Stomach (tissue), 9 donors: ENCODE data around the gene NAPB. TPM values are rescaled to one million over a fixed set of nuclear protein-coding genes. Genes with fewer than 3 reads are reported as not detected.

Experiments used
- DNase-seq, 2 donors: peaks; one replicate each; pipeline versions ENCODE4 v3.0.0 to v3.0.0-alpha.2; 2013 to 2019
- H3K27ac ChIP-seq, 5 donors: fragments of 200-600 bp in 4 of 5; sonication (generic) in 4 of 5; one replicate each; pipeline ENCODE4 v1.5.1; 2013 to 2019; ENCODE audit warnings: mild to moderate bottlenecking in 1 of 5, moderate library complexity in 1 of 5
- H3K27me3 ChIP-seq, 3 donors: fragments of 200-600 bp; sonication (generic); one replicate each; pipeline ENCODE4 v1.5.1; 2017 to 2019; ENCODE audit warnings: mixed run types in 1 of 3
- H3K36me3 ChIP-seq, 4 donors: fragments of 200-600 bp; sonication (generic); 1 replicate in 3 of 4; 2 replicates in 1 of 4; pipeline ENCODE4 v1.5.1; 2016 to 2019
- H3K4me1 ChIP-seq, 4 donors: fragments of 200-600 bp; sonication (generic); one replicate each; pipeline ENCODE4 v1.5.1; 2016 to 2019
- H3K4me3 ChIP-seq, 4 donors: fragments of 200-600 bp; sonication (generic) in 3 of 4; one replicate each; pipeline ENCODE4 v1.5.1; 2016 to 2019; ENCODE audit warnings: mild to moderate bottlenecking in 1 of 4
- H3K9me3 ChIP-seq, 4 donors: fragments of 200-600 bp; sonication (generic); one replicate each; pipeline ENCODE4 v1.5.1; 2016 to 2019
- EP300 ChIP-seq: sonication (generic); formaldehyde crosslinking; IDR thresholded peaks from one replicate; pipeline ENCODE4 v1.6.1; 2017; ENCODE audit warnings: antibody characterized with exemption
- POLR2A ChIP-seq, 4 donors: fragments of 450-650 bp; IDR thresholded peaks; one replicate each; pipeline ENCODE4 v1.6.1; 2016; ENCODE audit warnings: antibody characterized with exemption in 4 of 4, control low read depth in 2 of 4, mild to moderate bottlenecking in 1 of 4, moderate library complexity in 1 of 4
- POLR2AphosphoS5 ChIP-seq, 3 donors: sonication (generic); formaldehyde crosslinking; IDR thresholded peaks; one replicate each; pipeline ENCODE4 v1.6.1; 2016; ENCODE audit warnings: antibody characterized with exemption in 3 of 3
- WGBS, 5 donors: extraction: QIAGEN DNeasy Blood & Tissue Kit in 3 of 5; methylation state at CpG; one replicate each; pipeline versions ENCODE4 v1.1.5 to v1.1.7; 2013 to 2018; 5-methylcytosine and 5-hydroxymethylcytosine counted together
- intact Hi-C: fragments of 100-400 bp; cut with DNase I; formaldehyde crosslinking; loops from one replicate; pipeline ENCODE4 v1.15.1; 2023; ENCODE audit warnings: low total_unique reads
- polyA plus RNA-seq, 3 donors: library from polyadenylated mRNA; stranded (reverse); fragments of 200-250 nt; gene quantifications; one replicate each; pipeline ENCODE4 v1.2.3, GENCODE V29; 2013
- total RNA-seq, 5 donors: library from RNA; depleted of rRNA; stranded (reverse); fragments of >200 nt; gene quantifications; one replicate each; pipeline versions ENCODE4 v1.1.0 to v1.2.3, GENCODE V29; 2014 to 2016
- TF ChIP-seq, protein P1 (sequence below), 7 experiments: fragments of 450-650 bp in 4 of 7; fragments of 200-600 bp in 3 of 7; sonication (generic) in 3 of 7; IDR thresholded peaks; one replicate each; pipeline ENCODE4 v1.5.1; 2016 to 2019; ENCODE audit warnings: antibody characterized with exemption in 7 of 7, control low read depth in 2 of 7, mild to moderate bottlenecking in 1 of 7
- donor health status: healthy with polysubstance abuse.
- donor health status: Bipolar disorder and iron deficiency.
- donor health status: healthy.

Gene NAPB
- total and polyA plus RNA-seq, 8 donors, result 0.58 to 33.5 (median 5.8) TPM

DNA sequence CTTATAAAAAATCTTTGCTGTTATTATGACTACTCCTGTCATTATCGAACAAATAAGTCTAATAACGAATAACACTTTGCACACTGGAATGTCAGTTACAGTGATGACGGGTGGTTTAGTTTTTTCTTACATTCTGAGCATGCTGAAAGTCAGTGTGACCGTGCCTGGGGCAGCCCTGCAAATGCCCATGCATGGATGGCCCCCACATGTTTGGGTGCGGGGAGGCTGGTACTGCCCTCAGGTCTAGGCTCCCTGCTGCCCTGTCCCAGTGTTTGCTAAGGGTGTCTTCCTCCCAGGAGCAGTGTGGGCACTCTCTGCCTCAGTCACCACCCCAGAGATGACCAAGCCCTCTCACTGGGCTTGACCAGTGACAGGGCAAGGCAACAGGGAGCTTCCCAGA is 21.1 kb upstream of the NAPB start:
- TF ChIP-seq POLR2AphosphoS5 (IDR thresholded peaks at IDR 0.05) (no peak), EP300 (no peak), POLR2A (IDR thresholded peaks at IDR 0.05) (no peak)
- TF ChIP-seq, protein P1, sequence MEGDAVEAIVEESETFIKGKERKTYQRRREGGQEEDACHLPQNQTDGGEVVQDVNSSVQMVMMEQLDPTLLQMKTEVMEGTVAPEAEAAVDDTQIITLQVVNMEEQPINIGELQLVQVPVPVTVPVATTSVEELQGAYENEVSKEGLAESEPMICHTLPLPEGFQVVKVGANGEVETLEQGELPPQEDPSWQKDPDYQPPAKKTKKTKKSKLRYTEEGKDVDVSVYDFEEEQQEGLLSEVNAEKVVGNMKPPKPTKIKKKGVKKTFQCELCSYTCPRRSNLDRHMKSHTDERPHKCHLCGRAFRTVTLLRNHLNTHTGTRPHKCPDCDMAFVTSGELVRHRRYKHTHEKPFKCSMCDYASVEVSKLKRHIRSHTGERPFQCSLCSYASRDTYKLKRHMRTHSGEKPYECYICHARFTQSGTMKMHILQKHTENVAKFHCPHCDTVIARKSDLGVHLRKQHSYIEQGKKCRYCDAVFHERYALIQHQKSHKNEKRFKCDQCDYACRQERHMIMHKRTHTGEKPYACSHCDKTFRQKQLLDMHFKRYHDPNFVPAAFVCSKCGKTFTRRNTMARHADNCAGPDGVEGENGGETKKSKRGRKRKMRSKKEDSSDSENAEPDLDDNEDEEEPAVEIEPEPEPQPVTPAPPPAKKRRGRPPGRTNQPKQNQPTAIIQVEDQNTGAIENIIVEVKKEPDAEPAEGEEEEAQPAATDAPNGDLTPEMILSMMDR (IDR thresholded peaks at IDR 0.05), result no peak
- intact Hi-C loops, result loop anchor here (10.0 kb wide), 1 partner anchor 162 kb away; the partner anchor contains the start of gene CST9
- H3K27me3 ChIP-seq, result no peaks in the 10 kb centered on the region
- no peaks in the 10 kb centered on the region for H3K36me3 ChIP-seq
- no peaks in the 10 kb centered on the region for H3K4me1 ChIP-seq
- 62 to 90% (median 80%) methylated on average over 5 of the region's 5 CpGs for WGBS, 5 donors
- no peak overlapping the region for H3K27ac ChIP-seq
- DNase-seq, result no peak
- H3K9me3 ChIP-seq, result no peaks in the 10 kb centered on the region
- no peak overlapping the region for H3K4me3 ChIP-seq

GRCh38 chr20:23441850-23442313 is 20.6 kb upstream of the NAPB start:
- Histone ChIP-seq H3K27me3 (no peaks in the 10 kb centered on the region), H3K36me3 (no peaks in the 10 kb centered on the region), H3K27ac (no peak overlapping the region), H3K4me1 (peaks cover 0 to 2% (median 0%) of the 10 kb centered on the region in 4 donors), H3K9me3 (no peaks in the 10 kb centered on the region), H3K4me3 (no peak overlapping the region)
- intact Hi-C loops, result loop anchor here (10.0 kb wide), 1 partner anchor 163 kb away; the partner anchor contains the start of gene CST9
- TF ChIP-seq POLR2AphosphoS5 (IDR thresholded peaks at IDR 0.05) (peak in 1 of 3 donors; percentile 13), EP300 (no peak)
- TF ChIP-seq, protein P1 (IDR thresholded peaks at IDR 0.05), result peak in 5 of 7 experiments; percentile 58 to 83 (median 81)
- peak; percentile 68 to 89 for DNase-seq
- 11 to 21% (median 14%) methylated on average over 8 of the region's 8 CpGs for WGBS, 5 donors

- H3K27ac ChIP-seq, result no peak overlapping the region
- no peaks in the 10 kb centered on the region for H3K36me3 ChIP-seq
- no peaks in the 10 kb centered on the region for H3K9me3 ChIP-seq
- TF ChIP-seq EP300 (no peak), POLR2AphosphoS5 (IDR thresholded peaks at IDR 0.05) (no peak), POLR2A (IDR thresholded peaks at IDR 0.05) (no peak)
- TF ChIP-seq, protein P1 (IDR thresholded peaks at IDR 0.05), result no peak
- H3K4me3 ChIP-seq, result no peak overlapping the region
- no peak for DNase-seq
- H3K27me3 ChIP-seq, result no peaks in the 10 kb centered on the region
- H3K4me1 ChIP-seq, result peaks cover 0 to 17% (median 4%) of the 10 kb centered on the region in 4 donors
- 85 to 96% (median 92%) methylated on average over 2 of the region's 2 CpGs for WGBS, 5 donors
- intact Hi-C loops, result loop anchor here (10.0 kb wide), 1 partner anchor 165 kb away; the partner anchor contains the start of gene CST9
These were observed 18.7 kb upstream of the NAPB start for GRCh38 chr20:23440004-23440403.

- TF ChIP-seq, protein P1 (IDR thresholded peaks at IDR 0.05), result no peak
- TF ChIP-seq POLR2AphosphoS5 (IDR thresholded peaks at IDR 0.05), result no peak
- no peak for TF ChIP-seq POLR2A (IDR thresholded peaks at IDR 0.05)
- no peak for TF ChIP-seq EP300
- Histone ChIP-seq H3K27ac (no peak overlapping the region), H3K4me1 (peaks cover 0 to 17% (median 4%) of the 10 kb centered on the region in 4 donors), H3K4me3 (no peak overlapping the region), H3K36me3 (no peaks in the 10 kb centered on the region), H3K9me3 (no peaks in the 10 kb centered on the region), H3K27me3 (no peaks in the 10 kb centered on the region)
- WGBS, 5 donors, result 73 to 88% (median 77%) methylated on average over 5 of the region's 5 CpGs
- DNase-seq, result no peak
- intact Hi-C loops, result no loop called here
These were observed 17.4 kb upstream of the NAPB start for GRCh38 chr20:23438661-23439060.
